NOMO-1 treated with dmso at 0.1 percent for 144 hours (cell line): ENCODE measurements around the gene ARFIP2.
"Not testable (repeated sequence)": the region's sequence is repeated elsewhere in the genome, so short reads cannot be mapped to it uniquely, and the experiment has no call there.

ENCODE experiments used
- DNase-seq: peaks from one replicate; lab custom pipeline; 2025; ENCODE audit not compliant: unreplicated experiment; lab: John Stamatoyannopoulos, UW

The ARFIP2 gene

GRCh38 chr11:6481012-6481923 is at the start of gene ARFIP2, which contains the start of gene TIMM10B:
TSS of gene ARFIP2 (minus strand) at chr11:6481331. CDS start at chr11:6480421, 910 bp downstream.
TSS of gene TIMM10B (plus strand) at chr11:6481501. CDS start at chr11:6481517, 16 bp downstream.
- DNase-seq: peak; percentile 98

- no peak for DNase-seq
Measured at GRCh38 chr11:6530848-6531247, 49.7 kb upstream of the ARFIP2 start.

- no peak for DNase-seq
Measured at GRCh38 chr11:6529266-6529665, 48.1 kb upstream of the ARFIP2 start.

GRCh38 chr11:6526411-6527135 is 45.4 kb upstream of the ARFIP2 start:
- DNase-seq: no peak

- DNase-seq: no peak
Measured at GRCh38 chr11:6523253-6523652, 42.1 kb upstream of the ARFIP2 start.

GRCh38 chr11:6521946-6522345 is 40.8 kb upstream of the ARFIP2 start:
- not testable (repeated sequence) for DNase-seq

GRCh38 chr11:6520265-6520664 is 39.1 kb upstream of the ARFIP2 start:
- no peak for DNase-seq

- DNase-seq: no peak
Measured at GRCh38 chr11:6516865-6517264, 35.7 kb upstream of the ARFIP2 start.

- no peak for DNase-seq
Measured at GRCh38 chr11:6505577-6506240, 24.6 kb upstream of the ARFIP2 start.

GRCh38 chr11:6504166-6504565 is 23.0 kb upstream of the ARFIP2 start:
- no peak for DNase-seq

- no peak for DNase-seq
Measured at GRCh38 chr11:6502382-6502781, 21.3 kb upstream of the ARFIP2 start.

- no peak for DNase-seq
Measured at GRCh38 chr11:6498544-6498943, 17.4 kb upstream of the ARFIP2 start.

GRCh38 chr11:6498121-6498520 is 17.0 kb upstream of the ARFIP2 start:
- no peak for DNase-seq

GRCh38 chr11:6497069-6497839 is 16.1 kb upstream of the ARFIP2 start, which contains the start of gene DNHD1:
TSS of gene DNHD1 (plus strand) at chr11:6497280. CDS start at chr11:6498216, 936 bp downstream.
- no peak for DNase-seq

GRCh38 chr11:6489306-6489705 is 8.2 kb upstream of the ARFIP2 start:
- no peak for DNase-seq

GRCh38 chr11:6488821-6489220 is 7.7 kb upstream of the ARFIP2 start:
- DNase-seq: no peak

- DNase-seq: no peak
Measured at GRCh38 chr11:6488342-6488741, 7.2 kb upstream of the ARFIP2 start.

- no peak for DNase-seq
Measured at GRCh38 chr11:6486938-6487337, 5.8 kb upstream of the ARFIP2 start.

GRCh38 chr11:6486256-6486655 is 5.1 kb upstream of the ARFIP2 start:
- no peak for DNase-seq

- DNase-seq: no peak
Measured at GRCh38 chr11:6485661-6486060, 4.5 kb upstream of the ARFIP2 start.

- no peak for DNase-seq
Measured at GRCh38 chr11:6483015-6483414, 1.9 kb upstream of the ARFIP2 start.
